Measurements from ENCODE around the gene TOMM40L.

DNA sequence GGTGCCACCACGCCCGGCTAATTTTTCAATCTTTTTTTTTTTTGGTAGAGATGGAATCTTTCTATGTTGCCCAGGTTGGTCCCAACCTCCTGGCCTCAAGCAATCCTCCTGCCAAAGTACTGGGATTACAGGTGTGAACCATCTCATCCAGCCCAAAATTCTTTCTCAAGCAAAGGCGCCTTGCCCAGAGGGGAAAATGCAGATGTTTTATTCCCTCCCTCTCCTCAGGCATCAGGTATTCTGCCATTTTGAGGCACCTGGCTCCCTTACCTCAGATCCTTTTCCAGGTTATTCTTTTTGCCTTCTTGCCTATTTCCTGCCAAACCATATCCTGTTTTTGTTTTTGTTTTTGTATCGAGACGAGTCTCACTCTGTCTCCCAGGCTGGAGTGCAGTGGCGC is 37.5 kb upstream of the TOMM40L start:
- TF ChIP-seq, protein P1, sequence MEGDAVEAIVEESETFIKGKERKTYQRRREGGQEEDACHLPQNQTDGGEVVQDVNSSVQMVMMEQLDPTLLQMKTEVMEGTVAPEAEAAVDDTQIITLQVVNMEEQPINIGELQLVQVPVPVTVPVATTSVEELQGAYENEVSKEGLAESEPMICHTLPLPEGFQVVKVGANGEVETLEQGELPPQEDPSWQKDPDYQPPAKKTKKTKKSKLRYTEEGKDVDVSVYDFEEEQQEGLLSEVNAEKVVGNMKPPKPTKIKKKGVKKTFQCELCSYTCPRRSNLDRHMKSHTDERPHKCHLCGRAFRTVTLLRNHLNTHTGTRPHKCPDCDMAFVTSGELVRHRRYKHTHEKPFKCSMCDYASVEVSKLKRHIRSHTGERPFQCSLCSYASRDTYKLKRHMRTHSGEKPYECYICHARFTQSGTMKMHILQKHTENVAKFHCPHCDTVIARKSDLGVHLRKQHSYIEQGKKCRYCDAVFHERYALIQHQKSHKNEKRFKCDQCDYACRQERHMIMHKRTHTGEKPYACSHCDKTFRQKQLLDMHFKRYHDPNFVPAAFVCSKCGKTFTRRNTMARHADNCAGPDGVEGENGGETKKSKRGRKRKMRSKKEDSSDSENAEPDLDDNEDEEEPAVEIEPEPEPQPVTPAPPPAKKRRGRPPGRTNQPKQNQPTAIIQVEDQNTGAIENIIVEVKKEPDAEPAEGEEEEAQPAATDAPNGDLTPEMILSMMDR (IDR thresholded peaks at IDR 0.05; ENCODE audit: low read depth, low read length): no peak
- TF ChIP-seq POLR2A (IDR thresholded peaks at IDR 0.05; ENCODE audit: extremely low read depth, insufficient read length): no peak
- no peak for TF ChIP-seq MYC (IDR thresholded peaks at IDR 0.05; ENCODE audit: low read depth, low read length)
